GM12864 (cell line): ENCODE data around the gene WSCD1.

Source experiments
- DNase-seq: peaks from one replicate; pipeline ENCODE4 v3.0.0-alpha.2; 2011; ENCODE audit warnings: low read depth
- H3K4me3 ChIP-seq: 2 replicates; pipeline ENCODE4 v1.5.1; 2011; ENCODE audit warnings: mild to moderate bottlenecking, low read depth, low read length, control low read depth
- TF ChIP-seq, protein P1 (sequence below): IDR thresholded peaks from 2 replicates; pipeline ENCODE4 v1.5.1; 2011; ENCODE audit warnings: low read depth, mild to moderate bottlenecking, moderate library complexity, low read length, control low read depth, inconsistent platforms; ENCODE audit errors: missing control alignments

The WSCD1 gene

GRCh38 chr17:6075050-6075449 lies 4.9 kb downstream of the WSCD1 start:
- H3K4me3 ChIP-seq = no peak overlapping the region
- TF ChIP-seq, protein P1, sequence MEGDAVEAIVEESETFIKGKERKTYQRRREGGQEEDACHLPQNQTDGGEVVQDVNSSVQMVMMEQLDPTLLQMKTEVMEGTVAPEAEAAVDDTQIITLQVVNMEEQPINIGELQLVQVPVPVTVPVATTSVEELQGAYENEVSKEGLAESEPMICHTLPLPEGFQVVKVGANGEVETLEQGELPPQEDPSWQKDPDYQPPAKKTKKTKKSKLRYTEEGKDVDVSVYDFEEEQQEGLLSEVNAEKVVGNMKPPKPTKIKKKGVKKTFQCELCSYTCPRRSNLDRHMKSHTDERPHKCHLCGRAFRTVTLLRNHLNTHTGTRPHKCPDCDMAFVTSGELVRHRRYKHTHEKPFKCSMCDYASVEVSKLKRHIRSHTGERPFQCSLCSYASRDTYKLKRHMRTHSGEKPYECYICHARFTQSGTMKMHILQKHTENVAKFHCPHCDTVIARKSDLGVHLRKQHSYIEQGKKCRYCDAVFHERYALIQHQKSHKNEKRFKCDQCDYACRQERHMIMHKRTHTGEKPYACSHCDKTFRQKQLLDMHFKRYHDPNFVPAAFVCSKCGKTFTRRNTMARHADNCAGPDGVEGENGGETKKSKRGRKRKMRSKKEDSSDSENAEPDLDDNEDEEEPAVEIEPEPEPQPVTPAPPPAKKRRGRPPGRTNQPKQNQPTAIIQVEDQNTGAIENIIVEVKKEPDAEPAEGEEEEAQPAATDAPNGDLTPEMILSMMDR = no peak
- no peak for DNase-seq

DNA sequence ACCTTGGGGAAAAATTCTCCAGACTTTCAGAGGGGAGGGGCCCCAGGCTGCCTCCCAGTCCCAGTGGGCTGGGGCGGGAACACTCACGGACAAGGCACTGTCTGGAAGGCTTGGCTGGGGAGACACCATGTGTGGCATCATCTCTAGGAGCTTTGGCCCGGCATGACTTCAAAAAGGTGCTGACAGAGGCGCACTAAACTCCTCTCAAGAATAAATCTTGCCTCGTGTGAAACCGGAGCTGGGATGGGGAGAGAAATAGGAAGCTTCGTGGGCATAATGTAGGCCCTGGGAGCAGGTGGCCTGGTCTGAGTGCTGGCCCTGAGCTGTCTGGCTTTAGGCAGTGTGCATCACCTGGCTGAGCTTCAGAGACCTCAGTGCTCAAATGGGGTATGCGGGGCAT lies 5.7 kb downstream of the WSCD1 start:
- TF ChIP-seq, protein P1 = no peak
- no peak overlapping the region for H3K4me3 ChIP-seq
- no peak for DNase-seq

- TF ChIP-seq, protein P1 = no peak
- H3K4me3 ChIP-seq = no peak overlapping the region
- no peak for DNase-seq
These were observed 7.6 kb downstream of the WSCD1 start for GRCh38 chr17:6077752-6078151.

DNA sequence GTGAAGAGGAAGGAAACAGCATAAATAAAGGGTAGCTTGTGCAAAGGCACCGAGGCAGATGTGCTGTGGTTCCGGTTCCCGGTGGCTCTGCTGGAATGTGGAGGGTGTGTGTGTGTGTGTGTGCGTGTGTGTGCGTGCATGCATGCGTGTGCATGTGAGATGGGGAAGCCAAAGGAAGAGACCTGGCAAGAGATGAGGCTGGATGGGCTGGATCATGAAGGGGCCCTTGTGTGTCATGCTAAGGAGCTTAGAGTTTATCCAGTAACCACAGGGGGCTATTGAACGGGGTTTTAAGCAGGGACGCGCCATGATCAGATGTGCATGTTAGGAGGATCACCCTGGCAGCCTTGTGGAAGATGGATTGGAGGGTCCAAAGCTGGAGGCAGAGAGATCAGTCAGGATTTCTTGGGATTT lies 8.3 kb downstream of the WSCD1 start:
- no peak for DNase-seq
- TF ChIP-seq, protein P1 = no peak
- no peak overlapping the region for H3K4me3 ChIP-seq

GRCh38 chr17:6079155-6079888 lies 9.1 kb downstream of the WSCD1 start:
- TF ChIP-seq, protein P1 = no peak
- no peak overlapping the region for H3K4me3 ChIP-seq
- no peak for DNase-seq

GRCh38 chr17:6079960-6080359 lies 9.8 kb downstream of the WSCD1 start:
- TF ChIP-seq, protein P1 = no peak
- DNase-seq = no peak
- no peak overlapping the region for H3K4me3 ChIP-seq
